ENCODE measurements around the gene RPP14. TPM values are rescaled to one million over a fixed set of nuclear protein-coding genes. Genes with fewer than 3 reads are reported as not detected.

The RPP14 gene
- total and polyA plus RNA-seq, 2 experiments from 2014 or later, result 13.4 to 14.9 TPM

DNA sequence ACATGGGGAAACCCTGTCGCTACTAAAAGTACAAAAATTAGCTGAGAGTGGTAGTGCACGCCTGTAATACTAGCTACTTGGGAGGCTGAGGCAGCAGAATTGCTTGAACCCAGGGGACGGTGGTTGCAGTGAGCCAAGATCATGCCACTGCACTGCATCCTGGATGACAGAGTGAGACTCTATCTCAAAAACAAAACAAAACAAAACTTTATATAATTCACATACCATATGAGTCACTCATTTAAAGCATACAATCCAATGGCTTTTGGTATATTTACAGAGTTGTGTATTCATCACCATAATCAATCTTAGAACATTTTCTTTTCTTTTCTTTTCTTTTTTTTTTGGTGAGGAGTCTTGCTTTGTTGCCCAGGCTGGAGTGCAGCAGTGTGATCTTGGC is 35.3 kb downstream of the RPP14 start:
- H3K4me3 ChIP-seq, result no peak overlapping the region
- peaks cover 93% of the 10 kb centered on the region for H3K79me2 ChIP-seq (ENCODE audit: insufficient read depth)
- H3K27me3 ChIP-seq (replicated peaks; ENCODE audit: insufficient read depth), result no peaks in the 10 kb centered on the region
- no peaks in the 10 kb centered on the region for H3K9me3 ChIP-seq (ENCODE audit: low read depth)
- peak; percentile 22 for DNase-seq
- peaks cover 13% of the 10 kb centered on the region for H3F3A ChIP-seq (ENCODE audit: insufficient read depth)
- H3K4me1 ChIP-seq (ENCODE audit: insufficient read depth), result peaks cover 13% of the 10 kb centered on the region
- WGBS, 2 experiments (ENCODE audit: low coverage in 1 of 2, low lambda C conversion rate in 2 of 2, missing lambda C conversion rate in 2 of 2), result 86 to 89% methylated on average over 3 of the region's 3 CpGs
- no peak overlapping the region for H3K27ac ChIP-seq
- no peaks in the 10 kb centered on the region for H4K20me1 ChIP-seq (ENCODE audit: insufficient read depth)
- H2AFZ ChIP-seq, result no peak overlapping the region
- H3K9me2 ChIP-seq (ENCODE audit: insufficient read depth), result no peaks in the 10 kb centered on the region
- H3K4me2 ChIP-seq (ENCODE audit: unreplicated experiment), result no peak overlapping the region
- TF ChIP-seq EZH2 (IDR thresholded peaks at IDR 0.05; ENCODE audit: insufficient read depth, poor library complexity, severe bottlenecking) (no peak), EZH2phosphoT487 (IDR thresholded peaks at IDR 0.05; ENCODE audit: insufficient read depth, low read depth) (no peak)
- H3K36me3 ChIP-seq (ENCODE audit: low read depth), result no peaks in the 10 kb centered on the region; the same call in 1 of the 2 replicates
- no peak overlapping the region for H3K9ac ChIP-seq
- in situ Hi-C loops (cut with MboI), result no loop called here

DNA sequence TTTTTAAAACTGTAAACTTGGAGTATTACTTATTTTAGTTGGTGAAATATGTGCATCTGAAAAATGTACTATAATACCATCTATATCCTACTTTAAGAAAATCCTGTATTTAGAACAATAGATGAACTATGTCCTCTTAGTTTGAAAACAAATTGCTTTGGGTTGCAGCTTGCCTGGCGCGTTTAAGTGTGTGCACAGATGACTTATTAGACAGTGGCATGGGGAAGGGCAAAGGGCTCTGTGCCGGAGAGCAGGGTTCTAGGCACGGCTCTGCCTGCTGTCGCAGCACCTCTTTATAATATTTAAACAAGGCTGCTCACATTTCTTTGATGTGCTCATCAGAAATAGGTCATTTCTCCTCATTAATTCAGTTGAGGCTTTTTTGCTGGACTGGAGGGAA is 36.6 kb downstream of the RPP14 start:
- in situ Hi-C loops (cut with MboI), result no loop called here
- Histone ChIP-seq H3K9ac (no peak overlapping the region), H3K79me2 (ENCODE audit: insufficient read depth) (peaks cover 91% of the 10 kb centered on the region)

DNA sequence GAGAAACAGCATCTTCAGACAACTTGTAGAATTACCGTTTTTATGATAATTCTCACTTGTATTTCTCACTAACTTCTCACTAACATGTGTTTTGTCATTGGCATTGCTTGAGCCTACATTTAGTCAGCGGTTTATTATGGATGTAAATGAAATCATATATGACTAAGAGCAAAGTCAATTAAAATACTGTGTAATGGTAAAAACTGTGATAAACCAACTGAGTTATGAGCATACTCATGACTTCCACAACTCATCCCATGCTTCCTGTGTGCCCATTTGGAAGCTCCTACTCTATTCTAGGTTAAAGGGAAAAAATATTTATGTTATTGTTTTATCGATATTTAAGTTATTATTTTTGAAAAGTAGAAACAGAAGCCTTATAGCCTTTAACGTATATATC is 39.4 kb downstream of the RPP14 start:
- DNase-seq, result peak; percentile 42
- WGBS, 2 experiments (ENCODE audit: low coverage in 1 of 2, low lambda C conversion rate in 2 of 2, missing lambda C conversion rate in 2 of 2), result 73 to 78% methylated on average over 4 of the region's 4 CpGs
- H3K4me2 ChIP-seq (ENCODE audit: unreplicated experiment), result no peak overlapping the region
- no peaks in the 10 kb centered on the region; the same call in 1 of the 2 replicates for H3K36me3 ChIP-seq (ENCODE audit: low read depth)
- no peak overlapping the region for H2AFZ ChIP-seq
- TF ChIP-seq EZH2phosphoT487 (IDR thresholded peaks at IDR 0.05; ENCODE audit: insufficient read depth, low read depth) (no peak), EZH2 (IDR thresholded peaks at IDR 0.05; ENCODE audit: insufficient read depth, poor library complexity, severe bottlenecking) (no peak)
- H3K27ac ChIP-seq, result no peak overlapping the region
- no peaks in the 10 kb centered on the region for H3K9me3 ChIP-seq (ENCODE audit: low read depth)
- H3K9ac ChIP-seq, result no peak overlapping the region
- no peaks in the 10 kb centered on the region for H3K27me3 ChIP-seq (replicated peaks; ENCODE audit: insufficient read depth)
- H3K4me3 ChIP-seq, result no peak overlapping the region
- peaks cover 11% of the 10 kb centered on the region for H3K4me1 ChIP-seq (ENCODE audit: insufficient read depth)
- H3K9me2 ChIP-seq (ENCODE audit: insufficient read depth), result no peaks in the 10 kb centered on the region; the same call in 1 of the 2 replicates
- in situ Hi-C loops (cut with MboI), result no loop called here
- H3F3A ChIP-seq (ENCODE audit: insufficient read depth), result no peaks in the 10 kb centered on the region
- no peaks in the 10 kb centered on the region for H4K20me1 ChIP-seq (ENCODE audit: insufficient read depth)
- H3K79me2 ChIP-seq (ENCODE audit: insufficient read depth), result peaks cover 92% of the 10 kb centered on the region

More for the DNA sequence above, 36.6 kb downstream of the RPP14 start:
- H3K9me3 ChIP-seq (ENCODE audit: low read depth), result no peaks in the 10 kb centered on the region
- H2AFZ ChIP-seq, result no peak overlapping the region
- no peaks in the 10 kb centered on the region for H4K20me1 ChIP-seq (ENCODE audit: insufficient read depth)
- peaks cover 6% of the 10 kb centered on the region; the same call in 1 of the 2 replicates for H3K4me1 ChIP-seq (ENCODE audit: insufficient read depth)
- H3F3A ChIP-seq (ENCODE audit: insufficient read depth), result peaks cover under 1% of the 10 kb centered on the region; the same call in 1 of the 2 replicates
- no peak overlapping the region for H3K4me2 ChIP-seq (ENCODE audit: unreplicated experiment)
- TF ChIP-seq EZH2 (IDR thresholded peaks at IDR 0.05; ENCODE audit: insufficient read depth, poor library complexity, severe bottlenecking) (no peak), EZH2phosphoT487 (IDR thresholded peaks at IDR 0.05; ENCODE audit: insufficient read depth, low read depth) (no peak)
- no peak overlapping the region for H3K4me3 ChIP-seq
- no peak overlapping the region for H3K27ac ChIP-seq
- H3K27me3 ChIP-seq (replicated peaks; ENCODE audit: insufficient read depth), result no peaks in the 10 kb centered on the region
- DNase-seq, result no peak
- no peaks in the 10 kb centered on the region; the same call in 1 of the 2 replicates for H3K36me3 ChIP-seq (ENCODE audit: low read depth)
- no peaks in the 10 kb centered on the region; the same call in 1 of the 2 replicates for H3K9me2 ChIP-seq (ENCODE audit: insufficient read depth)
- WGBS, 2 experiments (ENCODE audit: low coverage in 1 of 2, low lambda C conversion rate in 2 of 2, missing lambda C conversion rate in 2 of 2), result 89% methylated on average over 5 of the region's 5 CpGs

DNA sequence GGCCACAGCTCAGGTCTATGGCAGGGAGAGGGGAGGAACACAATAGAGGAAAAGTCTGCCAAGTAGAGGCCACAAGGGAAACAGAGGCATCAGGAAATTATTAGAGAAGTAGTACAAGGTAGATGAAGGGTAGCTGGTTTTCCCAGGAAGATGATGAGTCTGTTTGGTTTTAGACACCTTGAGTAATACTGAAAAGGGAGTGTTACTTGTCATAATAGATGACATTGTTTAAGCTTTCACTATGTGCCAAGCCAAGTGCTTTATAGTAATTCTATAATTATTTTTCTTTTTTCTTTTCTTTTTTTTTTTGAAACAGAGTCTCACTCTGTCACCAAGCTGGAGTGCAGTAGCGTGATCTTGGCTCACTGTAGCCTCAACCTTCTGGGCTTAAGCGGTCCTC is 40.3 kb downstream of the RPP14 start:
- Histone ChIP-seq H3K79me2 (ENCODE audit: insufficient read depth) (peaks cover 92% of the 10 kb centered on the region), H4K20me1 (ENCODE audit: insufficient read depth) (no peaks in the 10 kb centered on the region), H3K4me2 (ENCODE audit: unreplicated experiment) (no peak overlapping the region), H3K4me3 (no peak overlapping the region), H3F3A (ENCODE audit: insufficient read depth) (no peaks in the 10 kb centered on the region), H2AFZ (no peak overlapping the region), H3K9me3 (ENCODE audit: low read depth) (no peaks in the 10 kb centered on the region), H3K27ac (no peak overlapping the region), H3K9me2 (ENCODE audit: insufficient read depth) (no peaks in the 10 kb centered on the region; the same call in 1 of the 2 replicates), H3K9ac (no peak overlapping the region), H3K27me3 (replicated peaks; ENCODE audit: insufficient read depth) (no peaks in the 10 kb centered on the region), H3K36me3 (ENCODE audit: low read depth) (no peaks in the 10 kb centered on the region; the same call in 1 of the 2 replicates), H3K4me1 (ENCODE audit: insufficient read depth) (peaks cover 17% of the 10 kb centered on the region)
- TF ChIP-seq EZH2 (IDR thresholded peaks at IDR 0.05; ENCODE audit: insufficient read depth, poor library complexity, severe bottlenecking), result no peak
- no peak for TF ChIP-seq EZH2phosphoT487 (IDR thresholded peaks at IDR 0.05; ENCODE audit: insufficient read depth, low read depth)
- in situ Hi-C loops (cut with MboI), result no loop called here
- WGBS, 2 experiments (ENCODE audit: low coverage in 1 of 2, low lambda C conversion rate in 2 of 2, missing lambda C conversion rate in 2 of 2), result 92 to 100% methylated on average over 2 of the region's 2 CpGs
- no peak for DNase-seq

All from GM23248 (cell line).